SK-N-SH treated with all-trans-retinoic acid at 6 μM for 48 hours (cell line): ENCODE data around the gene SKA3.

Experiments used
- CSDC2 ChIP-seq: fragments of 250-450 bp; sonication (Bioruptor Pico); IDR thresholded peaks from 2 replicates; pipeline ENCODE4 v1.5.0; 2020; ENCODE audit warnings: mild to moderate bottlenecking, moderate library complexity
- PPARA ChIP-seq: fragments of 250-450 bp; sonication (Bioruptor Pico); IDR thresholded peaks from 2 replicates; pipeline ENCODE4 v1.5.0; 2020; ENCODE audit warnings: mild to moderate bottlenecking, borderline replicate concordance
- RARB ChIP-seq: fragments of 250-450 bp; sonication (Bioruptor Pico); IDR thresholded peaks from 2 replicates; pipeline ENCODE4 v1.8.0; 2021; ENCODE audit warnings: mild to moderate bottlenecking, moderate library complexity
- ZFP3 ChIP-seq: fragments of 250-450 bp; sonication (Bioruptor Pico); IDR thresholded peaks from 2 replicates; pipeline ENCODE4 v1.5.0; 2020; ENCODE audit warnings: mild to moderate bottlenecking, moderate library complexity
- ZFP30 ChIP-seq: fragments of 450-650 bp; formaldehyde crosslinking; IDR thresholded peaks from 2 replicates; pipeline ENCODE4 v1.5.0; 2022; ENCODE audit warnings: mild to moderate bottlenecking, moderate library complexity

GRCh38 chr13:21142766-21143165 is 33.6 kb downstream of the SKA3 start:
- no peak for TF ChIP-seq ZFP30
- no peak for TF ChIP-seq CSDC2
- no peak for TF ChIP-seq PPARA (CRISPR knock-in tag)
- TF ChIP-seq RARB, result no peak
- no peak for TF ChIP-seq ZFP3 (CRISPR knock-in tag)
